LoVo (cell line): ENCODE measurements around the gene EED.
"Not testable (repeated sequence)": the region's sequence is repeated elsewhere in the genome, so short reads cannot be mapped to it uniquely, and the experiment has no call there.

ENCODE experiments used
- DNase-seq: peaks from one replicate; pipeline ENCODE4 v3.0.0-alpha.2; 2016; ENCODE audit warnings: low spot score

The EED gene

GRCh38 chr11:86249307-86250098 lies 5.0 kb downstream of the EED start:
- DNase-seq = no peak

GRCh38 chr11:86251345-86251744 lies 6.8 kb downstream of the EED start:
- no peak for DNase-seq

GRCh38 chr11:86255896-86256295 lies 11.3 kb downstream of the EED start:
- no peak for DNase-seq

GRCh38 chr11:86256608-86257007 lies 12.1 kb downstream of the EED start:
- DNase-seq = no peak

GRCh38 chr11:86257446-86257845 lies 12.9 kb downstream of the EED start:
- DNase-seq = no peak

GRCh38 chr11:86259730-86260129 lies 15.2 kb downstream of the EED start:
- no peak for DNase-seq

GRCh38 chr11:86261328-86261727 lies 16.8 kb downstream of the EED start:
- DNase-seq = no peak

GRCh38 chr11:86262387-86262786 lies 17.8 kb downstream of the EED start:
- DNase-seq = no peak

GRCh38 chr11:86264649-86265048 lies 20.1 kb downstream of the EED start:
- no peak for DNase-seq

- DNase-seq = no peak
These were observed 20.6 kb downstream of the EED start for GRCh38 chr11:86265194-86265593.

GRCh38 chr11:86269645-86270044 lies 25.1 kb downstream of the EED start:
- DNase-seq = no peak

- DNase-seq = no peak
These were observed 29.9 kb downstream of the EED start for GRCh38 chr11:86274503-86274902.

GRCh38 chr11:86274999-86275398 lies 30.4 kb downstream of the EED start:
- DNase-seq = no peak

GRCh38 chr11:86275493-86276370 lies 31.2 kb downstream of the EED start:
- DNase-seq = no peak

GRCh38 chr11:86277741-86278140 lies 33.2 kb downstream of the EED start:
- no peak for DNase-seq

- no peak for DNase-seq
These were observed 33.7 kb downstream of the EED start for GRCh38 chr11:86278226-86278625.

GRCh38 chr11:86279747-86280146 lies 35.2 kb downstream of the EED start:
- no peak for DNase-seq

GRCh38 chr11:86287468-86287796 lies 42.9 kb downstream of the EED start:
- no peak for DNase-seq

GRCh38 chr11:86288776-86289507 lies 44.4 kb downstream of the EED start:
- no peak for DNase-seq

GRCh38 chr11:86289508-86290280 lies 45.1 kb downstream of the EED start:
- DNase-seq = not testable (repeated sequence)

- DNase-seq = peak; percentile 46
These were observed 47.1 kb downstream of the EED start for GRCh38 chr11:86291466-86292262.
